Ovary (tissue), 3 donors: ENCODE measurements around the gene GRAMD2A.

ENCODE experiments used
- CTCF ChIP-seq, 3 donors: fragments of 450-650 bp in 2 of 3; fragments of 200-600 bp in 1 of 3; IDR thresholded peaks; one replicate each; pipeline versions ENCODE4 v1.5.1 to v1.8.0; 2016 to 2022; ENCODE audit warnings: antibody characterized with exemption in 3 of 3, mild to moderate bottlenecking in 1 of 3
- EP300 ChIP-seq: sonication (generic); formaldehyde crosslinking; IDR thresholded peaks from one replicate; pipeline ENCODE4 v1.6.1; 2017; ENCODE audit warnings: antibody characterized with exemption
- POLR2A ChIP-seq: fragments of 450-650 bp; IDR thresholded peaks from one replicate; pipeline ENCODE4 v1.6.1; 2017; ENCODE audit warnings: antibody characterized with exemption, mild to moderate bottlenecking, moderate library complexity
- donor health status: DM: no; HTN: no; CAD: no.

DNA sequence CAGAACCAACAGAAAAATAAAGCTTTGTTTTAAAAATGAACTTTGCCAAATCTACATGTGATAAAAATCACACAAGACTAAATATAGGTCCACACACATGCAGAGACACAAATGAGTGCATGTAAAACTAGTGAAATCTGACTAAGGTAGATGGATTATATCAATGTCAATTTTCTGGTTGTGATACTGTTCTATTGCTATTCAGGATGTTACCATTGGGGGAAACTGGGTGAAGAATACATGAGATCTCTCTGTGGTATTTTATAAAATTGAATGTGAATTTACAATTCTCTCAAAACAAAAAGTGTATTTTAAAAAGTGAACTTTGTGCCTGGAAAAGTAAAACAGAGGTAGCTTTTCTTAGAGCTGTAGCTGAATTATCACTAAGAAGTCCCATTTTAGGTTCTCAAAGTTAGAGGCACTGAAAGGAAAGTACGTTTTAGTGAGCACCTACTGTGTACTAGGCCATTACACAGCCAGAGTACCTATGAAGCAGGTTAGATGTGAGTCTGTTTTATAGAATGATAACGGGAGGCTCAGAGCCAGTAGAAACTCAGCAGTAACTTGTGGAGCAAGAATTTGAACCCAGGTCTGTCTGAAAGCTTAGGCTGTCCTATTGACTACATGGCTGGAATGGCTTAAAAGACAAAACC, 8.2 kb downstream of the GRAMD2A start:
- TF ChIP-seq POLR2A (no peak), CTCF (IDR thresholded peaks at IDR 0.05) (no peak), EP300 (no peak)
